GM12875 (cell line): ENCODE measurements around the gene P2RY14.

Experiments
- H3K4me3 ChIP-seq: one replicate; pipeline ENCODE4 v1.5.1; 2011; ENCODE audit warnings: low read depth, low read length, control low read depth
- CTCF ChIP-seq: IDR thresholded peaks from 2 replicates; pipeline ENCODE4 v1.5.1; 2011; ENCODE audit warnings: low read depth, mild to moderate bottlenecking, control low read depth, inconsistent platforms, low read length, moderate library complexity, borderline replicate concordance; ENCODE audit not compliant: insufficient read depth

P2RY14 gene

GRCh38 chr3:151309566-151309965 is 31.2 kb upstream of the P2RY14 start:
- no peak for TF ChIP-seq CTCF
- no peak overlapping the region for H3K4me3 ChIP-seq

GRCh38 chr3:151307583-151308488 is 29.5 kb upstream of the P2RY14 start:
- TF ChIP-seq CTCF = no peak
- H3K4me3 ChIP-seq = no peak overlapping the region

DNA sequence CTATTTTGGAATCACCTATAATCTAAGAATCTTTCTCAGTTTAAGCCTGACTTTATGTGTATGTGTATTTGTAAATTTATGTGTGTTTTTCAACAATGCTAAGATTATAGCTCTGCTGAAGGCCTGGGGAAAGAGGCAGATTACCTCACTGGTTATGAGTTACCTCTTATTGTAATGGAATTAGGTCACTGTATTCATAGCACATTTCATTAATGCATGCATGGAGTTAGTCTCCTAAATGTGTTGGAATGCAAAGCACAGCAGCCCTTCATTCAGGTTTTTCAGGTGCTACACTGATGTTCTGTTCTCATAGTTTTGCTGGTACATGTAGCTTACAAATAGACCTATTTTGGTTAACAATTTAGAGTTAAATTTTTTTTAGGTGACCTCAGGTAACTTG is 28.8 kb upstream of the P2RY14 start:
- TF ChIP-seq CTCF = no peak
- no peak overlapping the region for H3K4me3 ChIP-seq

DNA sequence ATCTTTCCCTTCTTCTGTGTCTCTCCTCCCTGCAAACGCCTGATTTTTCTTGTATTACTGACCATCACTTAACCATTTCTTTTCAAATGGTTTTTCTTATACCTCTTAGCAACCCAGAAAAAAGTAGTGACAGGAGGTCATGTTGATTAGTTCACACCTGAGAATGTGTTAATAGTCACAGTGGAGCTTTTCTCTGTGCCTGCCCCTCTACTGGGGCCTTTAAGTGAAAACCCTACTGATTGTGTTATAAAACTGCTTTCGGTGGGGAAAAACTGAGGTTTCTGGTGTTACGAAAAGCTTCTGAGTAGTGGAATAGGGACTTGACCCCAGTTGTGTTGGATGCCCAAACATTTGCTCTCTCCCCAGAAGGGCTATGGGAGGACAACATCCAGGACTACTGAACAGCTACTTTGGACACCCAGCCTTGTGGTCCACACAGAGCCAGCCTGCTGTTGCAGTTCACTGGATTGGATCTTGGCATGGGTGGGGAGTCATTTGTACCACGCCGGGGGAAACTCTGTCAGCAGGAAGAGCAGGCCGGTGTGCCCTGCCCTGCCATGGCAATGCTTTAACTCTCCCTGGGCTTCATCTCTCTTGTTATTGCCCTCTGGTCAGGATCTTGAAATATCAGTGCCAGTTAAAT is 27.9 kb upstream of the P2RY14 start:
- no peak for TF ChIP-seq CTCF
- no peak overlapping the region for H3K4me3 ChIP-seq

GRCh38 chr3:151305775-151306151 is 27.4 kb upstream of the P2RY14 start:
- no peak for TF ChIP-seq CTCF
- H3K4me3 ChIP-seq = no peak overlapping the region

DNA sequence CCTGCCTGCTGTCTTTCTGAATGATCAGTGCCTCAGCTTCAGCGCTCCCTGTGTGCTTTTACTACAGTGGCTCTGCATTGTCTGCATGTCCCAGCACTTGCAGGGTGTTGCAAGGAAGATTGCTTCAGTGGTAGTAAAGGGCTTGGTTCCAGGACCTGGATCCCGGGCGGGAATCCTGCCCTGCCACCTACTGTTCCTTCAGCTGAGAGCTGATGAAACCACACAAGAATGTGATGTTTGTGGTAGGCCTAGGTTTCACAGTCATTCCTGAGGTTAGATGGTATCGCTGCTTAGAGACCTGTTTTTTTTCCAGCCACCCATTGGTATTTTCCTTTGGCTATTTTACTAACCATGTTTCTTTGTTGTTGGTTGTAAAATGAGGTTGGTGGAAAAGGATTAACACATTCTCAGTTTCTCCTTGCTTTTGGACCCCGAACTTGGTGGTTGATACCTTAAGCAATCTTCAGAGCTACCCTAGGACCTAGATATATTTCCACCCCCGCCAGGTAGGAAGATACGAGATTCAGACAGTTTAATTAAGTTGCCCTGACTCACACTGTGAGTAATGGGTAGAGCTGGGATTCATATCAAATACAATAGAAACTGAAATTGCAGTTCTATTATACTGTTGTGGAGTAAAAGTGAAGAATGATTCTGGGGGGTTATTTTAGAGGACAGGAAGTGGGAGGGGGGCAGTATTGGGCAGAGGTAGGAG is 26.9 kb upstream of the P2RY14 start:
- H3K4me3 ChIP-seq = no peak overlapping the region
- TF ChIP-seq CTCF = no peak
